ENCODE data around the gene GFRA1. TPM values are rescaled to one million over a fixed set of nuclear protein-coding genes. Genes with fewer than 3 reads are reported as not detected.

GFRA1 gene
- total and polyA plus RNA-seq, 2 of the 8 experiments (the other 6 are each of a cell fraction or from before 2014, with no cell fraction given) = 1.1 to 2.0 TPM

DNA sequence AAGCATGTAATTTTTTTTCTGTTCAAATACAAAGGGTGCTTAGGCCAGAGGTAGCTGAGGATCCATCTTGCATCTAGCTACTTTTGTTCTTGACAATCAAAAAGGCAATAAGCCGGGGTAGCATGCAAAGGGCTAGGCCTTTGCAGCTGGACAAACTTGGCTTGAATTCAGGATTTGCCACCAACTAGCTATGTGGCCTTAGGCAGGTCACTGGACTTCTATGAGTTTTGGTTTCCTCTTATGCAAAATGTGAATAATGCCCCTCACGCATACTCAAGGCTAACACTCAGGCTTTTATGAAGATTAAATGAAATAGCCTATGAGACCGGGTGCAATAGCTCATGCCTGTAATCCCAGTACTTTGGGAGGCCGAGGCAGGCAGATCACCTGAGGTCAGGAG is 19.3 kb downstream of the GFRA1 start:
- Histone ChIP-seq H3K23ac (ENCODE audit: insufficient read length) (no peak overlapping the region), H3K4me3 (ENCODE audit: extremely low read depth in 1 of 4, insufficient read depth in 2 of 4, low read depth in 3 of 4, low read length in 4 of 4) (no peak overlapping the region), H3K23me2 (ENCODE audit: low read depth, low read length) (no peaks in the 10 kb centered on the region), H3K27ac (ENCODE audit: low read depth, low read length) (no peak overlapping the region), H3K14ac (ENCODE audit: insufficient read length) (no peak overlapping the region), H2BK20ac (ENCODE audit: low read length) (no peak overlapping the region), H4K5ac (ENCODE audit: insufficient read length, low read depth, low read length) (no peak overlapping the region), H2BK5ac (ENCODE audit: low read depth, low read length) (no peak overlapping the region), H3K27me3 (replicated peaks in 1 of 4; ENCODE audit: control insufficient read depth in 3 of 4, extremely low read depth in 1 of 4, insufficient read depth in 3 of 4, low read length in 3 of 4) (no peaks in the 10 kb centered on the region), H3K79me2 (ENCODE audit: control insufficient read depth in 1 of 2, insufficient read depth in 2 of 2, low read length in 2 of 2) (no peaks in the 10 kb centered on the region), H2BK15ac (ENCODE audit: low read length) (no peak overlapping the region), H3K56ac (replicated peaks; ENCODE audit: insufficient read length, low read depth, low read length) (no peak overlapping the region), H3K36me3 (ENCODE audit: control insufficient read depth in 2 of 4, insufficient read depth in 4 of 4, low read length in 3 of 4) (no peaks in the 10 kb centered on the region), H3K9ac (replicated peaks in 1 of 4; ENCODE audit: extremely low read depth in 1 of 4, low read depth in 3 of 4, low read length in 3 of 4) (no peak overlapping the region), H3K4me2 (ENCODE audit: insufficient read depth in 1 of 2, low read depth in 2 of 2, low read length in 2 of 2) (no peak overlapping the region), H4K91ac (replicated peaks; ENCODE audit: insufficient read length, low read length) (no peak overlapping the region), H3K4ac (replicated peaks; ENCODE audit: insufficient read length, low read depth, low read length) (no peak overlapping the region), H2AFZ (ENCODE audit: low read length) (no peak overlapping the region), H4K8ac (ENCODE audit: extremely low read depth, insufficient read depth, low read length) (no peak overlapping the region), H2BK12ac (ENCODE audit: low read depth, low read length) (no peak overlapping the region), H3K4me1 (replicated peaks in 1 of 4; ENCODE audit: control insufficient read depth in 3 of 4, insufficient read depth in 4 of 4, low read length in 3 of 4) (peaks cover 0 to 11% (median 0%) of the 10 kb centered on the region in 4 experiments; a peak in 3 of 7 replicates), H4K20me1 (replicated peaks in 1 of 2; ENCODE audit: control insufficient read depth in 1 of 2, insufficient read depth in 2 of 2, low read length in 2 of 2) (no peaks in the 10 kb centered on the region), H2BK120ac (replicated peaks; ENCODE audit: low read depth, low read length) (no peak overlapping the region), H3K79me1 (ENCODE audit: low read depth, low read length) (no peaks in the 10 kb centered on the region), H3K18ac (ENCODE audit: extremely low read depth, low read length) (no peak overlapping the region), H3K9me3 (ENCODE audit: insufficient read depth in 2 of 2, low read depth in 1 of 2, low read length in 1 of 2) (no peaks in the 10 kb centered on the region), H2AK5ac (ENCODE audit: low read depth, low read length) (no peak overlapping the region)
- TF ChIP-seq SRF (IDR thresholded peaks at IDR 0.05; ENCODE audit: low read depth, low read length) = no peak
- no peak for TF ChIP-seq SAP30 (IDR thresholded peaks at IDR 0.05; ENCODE audit: insufficient read depth, insufficient replicate concordance, low read length)
- no peak for TF ChIP-seq JUND (IDR thresholded peaks at IDR 0.05; ENCODE audit: low read length)
- no peak for TF ChIP-seq RAD21 (IDR thresholded peaks at IDR 0.05 in 1 of 2, conservative IDR thresholded peaks at IDR 0.05 in 1 of 2; ENCODE audit: low read depth in 2 of 2, low read length in 2 of 2)
- TF ChIP-seq HDAC6 (IDR thresholded peaks at IDR 0.05; ENCODE audit: low read depth, low read length) = no peak
- TF ChIP-seq, protein P1, sequence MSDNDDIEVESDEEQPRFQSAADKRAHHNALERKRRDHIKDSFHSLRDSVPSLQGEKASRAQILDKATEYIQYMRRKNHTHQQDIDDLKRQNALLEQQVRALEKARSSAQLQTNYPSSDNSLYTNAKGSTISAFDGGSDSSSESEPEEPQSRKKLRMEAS (IDR thresholded peaks at IDR 0.05) = no peak
- TF ChIP-seq BACH1 (IDR thresholded peaks at IDR 0.05; ENCODE audit: low read length) = no peak
- TF ChIP-seq MAFK (IDR thresholded peaks at IDR 0.05; ENCODE audit: low read depth, low read length) = no peak
- DNase-seq (ENCODE audit: low read depth in 1 of 2, low spot score in 2 of 2) (no peak), FAIRE-seq (no peak)
- POLR2A ChIA-PET (ENCODE audit: partially characterized antibody) = no interaction called here
- 92% methylated on average over 4 of the region's 4 CpGs; no CpG with 5 or more reads in 1 of the 2 experiments for WGBS, 2 experiments (ENCODE audit: extremely low coverage in 1 of 2, insufficient coverage in 1 of 2, insufficient read length in 1 of 2, insufficient replicate concordance in 2 of 2, low coverage in 1 of 2, low lambda C conversion rate in 2 of 2, missing lambda C conversion rate in 1 of 2)
- CTCF ChIA-PET (ENCODE audit: partially characterized antibody) = interaction anchor here (0.6 kb wide), 1 partner anchor 59 kb away, joined by 4 read pairs; no protein-coding TSS in a partner anchor
